HG02884 (cell line): Measurements from ENCODE around the gene WNT3A.

Experiments
- ATAC-seq: cut with Tn5 transposase; IDR thresholded peaks from one replicate; pipeline ENCODE4 v1.9.1; 2021; ENCODE audit warnings: mild to moderate bottlenecking, moderate library complexity; ENCODE audit not compliant: unreplicated experiment

WNT3A gene

DNA sequence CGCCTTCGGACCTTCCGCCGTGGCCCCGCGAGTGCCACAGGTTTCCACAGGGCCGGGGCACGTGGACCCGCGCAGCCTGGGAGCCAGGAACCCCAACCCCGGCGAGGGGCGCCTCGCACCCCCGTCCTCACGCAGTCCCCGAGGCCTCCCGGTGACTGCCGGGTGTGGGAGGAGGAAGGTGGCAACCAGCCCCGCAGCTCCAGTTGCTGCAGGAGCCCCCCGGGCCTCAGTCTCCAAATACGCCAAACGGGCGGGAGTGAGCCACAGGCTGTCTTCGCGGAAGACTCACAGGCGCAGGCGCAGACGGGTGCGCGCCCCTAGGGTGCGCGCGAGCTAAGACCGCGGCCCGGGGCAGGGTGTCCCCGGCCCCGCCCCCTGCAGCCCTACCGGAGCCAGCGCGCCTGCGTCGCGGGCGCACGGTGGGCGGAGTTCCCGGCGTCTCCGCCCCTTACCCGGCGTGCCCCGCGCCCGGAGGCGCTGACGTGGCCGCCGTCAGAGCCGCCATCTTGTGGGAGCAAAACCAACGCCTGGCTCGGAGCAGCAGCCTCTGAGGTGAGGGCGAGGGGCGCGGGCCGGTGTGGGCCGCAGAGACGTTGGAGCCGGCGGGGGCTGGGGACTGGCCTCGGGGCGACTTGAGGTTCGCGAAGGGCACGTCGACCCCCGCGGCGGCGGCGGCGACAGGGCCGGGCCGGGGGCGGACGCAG is 75.6 kb downstream of the WNT3A start, which contains the start of gene ARF1:
Gene ARF1, plus strand, starts transcription at position 495 of the 704 bp plus-strand sequence. CDS start 14,407 bp downstream, outside the sequence.
- peak; percentile 73 for ATAC-seq

DNA sequence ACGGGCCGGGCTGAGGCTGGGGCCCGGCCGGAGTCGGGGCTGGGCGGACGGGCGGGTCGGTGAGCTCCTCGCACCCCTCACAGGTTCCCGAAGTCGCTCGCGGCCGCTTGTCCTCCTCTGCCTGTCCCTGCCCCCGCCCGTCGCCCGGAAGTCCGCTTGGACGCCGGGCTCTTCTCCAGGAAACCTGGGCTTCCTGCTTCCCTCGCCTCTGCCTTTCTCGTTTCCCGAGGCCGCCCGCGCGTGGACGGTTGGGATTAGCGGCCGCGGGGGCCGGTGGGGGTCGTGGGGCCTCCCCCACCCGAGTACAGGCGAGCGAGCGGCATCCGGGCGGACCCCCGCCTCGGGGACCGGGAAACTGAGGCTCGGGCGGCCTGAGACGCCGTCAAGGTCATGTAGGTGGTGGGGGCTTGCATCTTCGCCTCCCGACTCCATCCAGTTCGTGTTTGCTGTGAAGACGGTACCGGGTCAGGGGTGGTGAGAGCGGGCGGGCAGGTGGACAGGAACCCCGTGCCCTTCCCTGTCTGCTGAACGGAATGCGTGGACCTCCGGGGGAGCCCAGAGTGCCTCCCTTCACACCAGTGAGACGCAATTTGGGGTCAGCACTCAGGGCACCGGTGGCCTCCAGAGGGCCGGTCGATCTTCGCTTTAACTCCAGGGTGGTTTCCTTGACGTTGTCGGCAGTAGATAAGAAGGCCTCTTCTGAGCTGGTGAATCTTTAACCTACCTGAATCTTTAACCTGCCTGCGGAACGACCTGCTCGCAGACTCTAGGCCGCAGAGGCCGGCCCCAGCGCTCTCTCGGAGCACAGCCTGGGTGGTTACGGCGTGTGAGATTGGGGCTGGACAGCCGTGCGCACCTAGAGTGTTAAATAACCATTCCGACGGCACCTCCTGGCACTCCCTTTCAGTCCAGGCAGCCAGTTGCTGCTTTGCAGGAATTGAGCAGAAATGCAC is 76.4 kb downstream of the WNT3A start:
- peak; percentile 7 for ATAC-seq

DNA sequence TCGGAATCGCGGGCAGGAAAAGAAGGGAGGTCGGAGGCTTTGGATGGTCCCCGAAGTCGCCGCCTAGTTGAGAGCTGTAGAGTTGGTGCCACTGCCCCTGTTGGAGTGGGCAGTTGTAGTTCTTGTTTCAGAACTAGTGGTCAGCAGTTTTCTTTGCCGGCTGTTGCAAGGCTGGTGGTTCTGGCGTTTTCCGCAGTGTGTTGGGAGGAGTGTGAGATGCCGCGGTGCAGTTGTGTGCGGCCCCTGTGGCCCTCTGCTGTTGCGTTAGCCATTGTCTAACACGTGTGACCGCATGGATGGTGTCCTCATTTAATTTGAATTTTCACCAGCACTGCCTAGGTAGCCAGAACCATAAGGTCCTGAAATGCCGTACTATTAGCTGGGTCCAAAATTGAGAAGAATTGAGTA is 77.1 kb downstream of the WNT3A start:
- no peak for ATAC-seq

DNA sequence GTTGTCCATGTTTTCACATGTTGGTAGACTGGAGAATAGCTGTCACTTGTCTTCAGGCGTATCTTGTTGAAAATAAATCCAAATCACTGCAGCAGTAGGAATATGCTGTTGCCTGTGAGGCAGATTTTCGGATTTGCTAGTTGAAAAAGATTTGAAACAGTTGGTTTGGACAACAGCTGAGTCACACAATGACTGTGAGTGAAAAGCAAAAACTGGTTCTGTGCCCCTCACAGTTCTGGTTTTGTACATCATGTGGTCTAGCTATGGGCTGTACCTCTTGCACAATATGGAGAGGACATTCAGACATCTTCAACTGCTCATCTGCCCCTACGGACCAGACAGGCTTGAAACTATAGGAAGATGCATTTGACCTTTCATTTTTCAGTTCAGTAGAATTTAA is 77.5 kb downstream of the WNT3A start:
- ATAC-seq, result no peak

DNA sequence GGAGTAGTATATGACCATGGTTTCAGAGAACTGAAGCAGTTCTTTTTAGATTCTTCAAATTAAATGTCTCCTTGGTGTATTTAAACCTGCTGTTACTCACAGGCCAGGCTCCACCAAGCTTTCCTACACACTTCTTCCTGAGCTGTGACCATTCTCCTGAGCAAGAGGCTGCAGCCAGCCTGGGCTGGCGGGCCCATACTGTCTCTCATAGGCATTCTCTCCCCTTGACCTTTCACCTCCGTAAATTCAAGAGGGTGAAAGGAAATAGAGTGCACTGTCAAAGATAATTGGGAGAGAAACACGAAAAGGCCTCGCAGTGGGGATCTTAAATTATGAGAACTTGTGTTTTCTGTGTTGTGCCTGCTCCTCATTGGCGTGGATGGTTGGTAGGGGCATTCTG is 78.0 kb downstream of the WNT3A start:
- ATAC-seq, result no peak

DNA sequence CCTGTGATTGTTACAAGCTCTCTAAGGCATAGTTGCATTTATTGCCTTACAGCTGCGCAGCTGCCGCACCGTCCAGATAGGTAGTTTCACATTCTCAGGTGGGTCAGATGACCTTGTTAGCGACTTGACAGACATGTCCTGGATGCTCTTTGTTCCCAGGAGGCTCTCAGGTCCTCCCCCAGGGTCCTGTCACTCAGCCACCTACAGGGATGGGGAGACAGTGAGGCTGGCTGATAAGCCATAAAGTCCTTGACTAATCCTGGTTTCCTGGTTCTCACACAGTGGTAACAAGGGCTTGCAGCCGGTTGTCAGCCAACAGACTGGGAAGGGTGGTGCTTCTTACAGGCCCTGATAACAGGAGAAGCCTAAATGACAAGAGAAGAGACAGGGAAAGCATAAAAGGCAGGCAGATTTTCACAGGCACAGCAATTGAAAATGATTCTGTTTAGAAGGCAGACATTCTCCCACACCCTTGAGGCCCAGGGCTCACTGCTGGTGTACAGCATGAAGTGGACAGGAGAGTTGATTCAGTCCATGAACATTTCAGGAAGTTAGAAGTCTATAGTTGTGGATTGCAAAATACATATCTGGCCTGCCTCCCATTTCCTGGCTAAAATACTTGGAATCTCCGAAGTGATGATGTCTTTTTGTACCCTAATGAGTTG is 78.6 kb downstream of the WNT3A start:
- ATAC-seq, result no peak

DNA sequence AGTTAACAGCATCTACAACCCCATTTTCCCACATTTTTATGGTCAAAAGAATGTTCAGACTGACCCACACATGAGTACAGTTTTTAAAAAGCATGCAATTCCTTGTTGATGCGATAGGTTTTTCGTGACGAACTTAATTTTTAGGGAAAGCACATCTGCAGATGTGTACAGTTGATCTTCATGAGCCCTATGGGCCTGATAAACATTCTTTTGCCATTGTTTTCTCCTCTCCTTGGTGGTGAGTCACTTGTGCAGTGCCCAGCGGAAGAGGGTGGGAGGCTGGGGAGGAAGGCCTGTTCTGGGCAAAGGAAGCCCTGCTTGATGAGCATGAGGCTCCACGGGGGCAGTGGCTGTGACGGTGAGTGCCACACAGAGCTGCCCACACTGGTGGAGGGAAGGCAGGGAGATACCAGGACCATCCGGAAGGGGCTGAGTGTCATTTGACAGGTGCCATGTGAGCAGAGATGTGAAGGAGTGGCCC is 81.0 kb downstream of the WNT3A start:
- ATAC-seq, result no peak

DNA sequence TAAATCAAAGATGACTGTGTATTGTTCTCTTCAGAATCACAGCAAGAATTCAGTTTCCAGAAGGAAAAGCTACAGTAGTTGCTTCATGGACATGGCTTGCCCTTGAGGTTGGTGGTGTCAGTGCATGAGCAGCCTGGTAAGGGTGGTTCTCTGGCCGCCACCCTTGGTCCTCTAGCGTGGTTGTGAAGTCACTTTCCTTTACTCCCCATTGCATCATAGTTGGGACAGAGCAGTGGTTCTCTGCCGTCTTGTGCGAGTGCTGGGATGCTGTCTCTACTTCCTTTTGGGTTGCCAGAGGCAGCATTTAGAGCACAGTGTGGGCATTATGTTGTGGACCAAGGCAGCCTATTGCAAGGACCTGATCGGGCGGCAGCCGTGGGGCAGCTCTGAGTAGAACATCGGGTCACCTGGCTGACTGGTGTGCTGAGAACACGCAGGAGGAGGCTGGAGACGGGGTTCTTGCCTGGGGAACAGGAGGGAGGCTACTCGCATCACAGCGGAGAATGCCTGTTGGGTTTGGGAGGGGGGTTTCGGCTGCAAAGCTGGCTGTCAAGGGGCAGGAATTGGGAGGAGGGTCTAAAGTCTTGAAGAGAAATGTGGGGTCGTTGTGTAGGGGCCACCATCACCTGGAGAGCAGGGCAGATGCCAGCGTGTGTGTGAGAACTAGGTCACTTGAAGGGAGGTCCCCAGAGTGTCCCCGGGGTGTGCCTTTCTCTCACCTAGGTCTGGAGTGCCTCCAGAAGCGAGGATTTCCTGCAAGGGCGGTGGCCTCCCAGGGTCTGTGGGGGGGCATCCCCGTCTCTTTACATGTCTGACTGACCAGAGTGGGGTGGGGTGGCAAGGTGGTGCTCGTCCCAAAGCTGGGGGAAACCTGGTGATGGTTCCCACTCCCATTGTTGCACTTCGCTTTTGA is 82.0 kb downstream of the WNT3A start:
- ATAC-seq, result no peak

DNA sequence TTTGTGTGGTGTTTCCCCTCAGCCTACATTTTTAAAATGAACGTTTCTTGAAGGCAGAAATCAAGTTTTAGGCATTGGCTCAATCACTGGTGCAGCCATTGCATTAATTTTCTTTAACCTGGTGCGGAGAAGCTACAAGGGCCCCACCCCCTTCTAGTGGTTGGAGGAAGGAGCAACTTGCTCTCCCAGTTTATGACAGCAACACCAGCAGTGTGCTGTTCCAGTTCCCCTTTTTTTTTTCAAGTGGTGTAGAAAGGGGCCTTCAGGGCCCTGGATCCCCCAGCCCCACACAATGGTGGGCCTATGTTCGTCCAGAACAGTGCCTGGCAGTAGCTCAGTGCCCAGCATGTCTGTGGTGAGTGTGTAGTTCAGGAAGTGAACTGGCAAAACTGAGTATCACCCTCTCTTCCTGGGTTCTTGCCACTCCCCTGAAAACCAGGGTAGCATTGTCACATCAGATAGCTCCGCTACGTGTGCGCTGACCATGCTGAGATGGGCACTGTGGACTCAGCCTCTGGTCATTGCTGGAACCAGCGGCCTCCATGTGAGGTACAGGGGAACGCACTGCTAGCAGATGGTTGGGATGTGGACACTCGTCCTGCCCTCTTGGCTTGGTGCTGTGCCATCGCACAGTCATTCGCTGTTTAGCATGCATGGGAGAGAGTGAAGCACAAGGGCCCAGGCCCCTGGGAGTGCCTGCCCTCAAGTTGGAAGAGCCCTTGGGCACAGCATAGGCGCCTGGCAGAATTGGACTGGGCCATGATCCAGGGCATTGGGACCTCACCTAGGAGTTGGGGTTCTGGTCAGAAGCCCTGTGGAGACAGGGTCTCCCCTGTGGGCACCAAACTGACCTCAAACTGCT is 83.0 kb downstream of the WNT3A start:
- ATAC-seq, result peak; percentile 44

DNA sequence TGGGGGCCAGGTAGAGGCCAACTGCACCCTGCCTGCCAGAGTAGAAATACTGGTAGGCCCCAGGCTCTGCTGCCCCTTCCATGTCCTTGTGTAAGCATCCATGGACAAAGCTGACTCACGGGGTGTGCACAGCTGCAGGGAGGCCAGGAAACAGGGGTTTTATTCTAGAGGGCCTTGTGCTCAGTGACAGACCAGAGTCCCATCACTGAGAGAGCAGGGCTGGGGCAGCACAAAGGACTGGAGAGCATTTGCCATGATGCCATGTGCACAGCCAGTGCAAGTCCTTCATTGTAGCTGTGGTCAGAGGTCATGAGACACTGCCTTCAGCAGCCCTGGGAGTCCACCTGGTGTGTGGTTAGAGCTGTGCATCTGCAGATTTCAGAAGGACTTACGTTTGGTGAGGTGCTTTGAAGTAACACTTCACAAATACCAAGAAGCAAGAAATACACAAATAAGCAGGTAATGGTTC is 83.8 kb downstream of the WNT3A start:
- ATAC-seq, result no peak

DNA sequence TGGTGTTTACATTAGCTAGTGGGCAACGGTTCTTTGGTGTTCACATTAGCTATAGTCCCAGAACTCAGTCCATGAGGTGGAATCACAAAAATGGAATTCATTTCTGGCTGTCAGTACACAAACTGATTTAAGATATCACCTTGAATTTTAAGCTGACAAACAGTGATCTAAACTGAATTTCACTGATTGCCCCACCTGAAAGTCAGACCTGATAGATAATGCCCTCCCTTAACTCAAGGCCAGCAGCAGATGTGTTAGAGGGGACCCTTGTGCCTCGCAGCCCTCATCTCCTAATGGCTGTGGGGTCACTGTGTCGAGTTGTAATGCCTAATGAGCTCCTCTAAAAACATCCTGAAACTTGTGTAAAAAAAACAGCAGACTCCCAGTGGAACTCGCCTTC is 84.3 kb downstream of the WNT3A start:
- ATAC-seq, result no peak

DNA sequence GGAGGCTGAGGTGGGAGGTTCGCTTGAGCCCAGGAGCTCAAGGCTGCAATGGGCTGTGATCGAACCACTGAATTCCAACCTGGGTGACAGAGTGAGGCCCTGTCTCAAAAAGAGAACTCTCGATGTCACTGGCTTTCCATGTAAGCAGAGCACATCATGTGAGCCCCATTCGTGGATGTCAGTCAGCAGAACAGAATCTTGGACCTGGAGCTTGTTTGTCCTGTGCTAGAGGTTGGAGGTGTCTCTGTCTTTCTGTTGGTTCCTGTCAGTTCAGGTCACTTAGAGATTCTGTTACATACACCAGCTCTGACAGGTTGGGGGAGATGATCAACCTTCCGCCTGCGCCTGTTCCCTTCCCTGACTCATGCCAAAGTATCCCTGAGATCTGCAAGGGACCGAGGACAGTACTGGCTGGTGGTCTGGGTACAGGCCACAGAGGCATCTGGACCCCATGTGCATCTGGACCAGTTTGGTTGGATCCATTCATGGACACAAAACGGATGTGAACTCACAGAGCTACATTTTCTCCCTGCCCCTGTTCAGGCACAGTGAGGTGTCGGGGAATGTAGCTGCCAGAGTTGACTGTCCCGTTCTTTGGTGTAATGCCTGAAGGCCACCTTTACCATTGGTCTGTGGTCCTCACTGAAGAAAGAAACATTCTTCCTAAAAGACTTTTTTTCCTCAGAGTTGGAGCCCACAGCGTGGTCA is 85.7 kb downstream of the WNT3A start:
- ATAC-seq, result no peak

DNA sequence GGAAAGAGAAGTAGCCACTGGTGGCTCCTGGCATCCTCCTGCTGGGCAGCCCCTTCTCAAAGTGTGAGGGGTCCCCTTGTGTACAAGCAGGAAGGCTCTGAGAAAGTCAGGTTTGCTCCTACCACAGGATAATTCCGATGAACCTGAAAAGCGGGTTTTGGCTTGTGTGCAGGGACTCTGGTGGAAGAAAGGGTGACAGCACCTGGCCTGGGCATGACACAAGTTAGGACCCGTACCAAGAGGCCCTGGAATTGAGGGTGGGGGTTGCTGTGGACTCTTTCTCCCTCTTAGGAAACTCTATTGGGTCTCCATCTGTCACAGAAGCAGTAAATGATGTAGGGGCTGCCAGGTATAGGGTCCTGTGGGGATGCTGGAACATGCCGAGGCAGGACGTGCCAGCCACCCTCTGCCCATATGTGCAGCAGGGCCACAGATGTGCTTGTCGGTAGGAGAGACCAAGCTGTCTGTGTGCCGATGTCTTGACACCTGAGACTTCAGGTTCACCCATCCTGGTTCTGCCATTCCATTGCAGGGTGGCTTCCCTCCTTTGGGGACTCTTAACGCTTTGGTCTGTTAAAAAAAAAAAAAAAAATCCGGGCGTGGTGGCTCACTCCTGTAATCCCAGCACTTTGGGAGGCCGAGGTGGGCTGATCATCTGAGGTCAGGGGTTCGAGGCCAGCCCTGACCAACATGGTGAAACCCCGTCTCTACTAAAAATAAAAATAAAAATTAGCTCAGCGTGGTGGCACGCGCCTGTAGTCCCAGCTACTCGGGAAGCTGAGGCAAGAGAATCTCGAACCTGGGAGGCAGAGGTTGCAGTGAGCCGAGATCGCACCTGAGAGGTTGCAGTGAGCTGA is 86.5 kb downstream of the WNT3A start:
- no peak for ATAC-seq

DNA sequence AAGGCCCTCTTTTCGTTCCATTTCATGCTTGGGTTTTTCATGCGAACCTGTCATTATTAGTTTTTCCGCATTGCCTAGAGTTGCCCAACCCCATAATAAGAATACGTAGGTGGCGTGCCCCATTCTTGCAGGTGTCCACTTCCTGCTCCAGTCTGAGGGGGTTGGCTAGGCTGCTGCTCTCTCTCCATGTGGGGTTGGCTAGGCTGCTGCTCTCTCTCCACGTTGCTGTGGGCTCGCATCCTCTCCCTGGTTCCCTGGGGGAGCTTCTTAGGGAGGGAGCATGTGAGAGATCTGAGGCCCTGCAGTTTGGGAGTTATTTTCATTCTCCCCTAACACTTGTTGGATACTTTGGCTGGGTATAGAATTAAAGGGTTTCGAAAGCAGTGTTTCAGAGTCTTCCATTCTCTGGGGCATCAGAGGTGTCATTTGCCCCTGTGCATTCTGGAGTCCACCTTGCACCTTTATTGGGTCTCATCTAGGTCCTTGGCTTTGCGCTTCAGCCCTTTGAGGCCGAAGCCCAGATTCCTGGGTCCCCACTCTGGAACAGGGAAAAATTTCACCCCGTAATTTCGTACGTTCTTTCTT is 87.7 kb downstream of the WNT3A start:
- ATAC-seq, result no peak

DNA sequence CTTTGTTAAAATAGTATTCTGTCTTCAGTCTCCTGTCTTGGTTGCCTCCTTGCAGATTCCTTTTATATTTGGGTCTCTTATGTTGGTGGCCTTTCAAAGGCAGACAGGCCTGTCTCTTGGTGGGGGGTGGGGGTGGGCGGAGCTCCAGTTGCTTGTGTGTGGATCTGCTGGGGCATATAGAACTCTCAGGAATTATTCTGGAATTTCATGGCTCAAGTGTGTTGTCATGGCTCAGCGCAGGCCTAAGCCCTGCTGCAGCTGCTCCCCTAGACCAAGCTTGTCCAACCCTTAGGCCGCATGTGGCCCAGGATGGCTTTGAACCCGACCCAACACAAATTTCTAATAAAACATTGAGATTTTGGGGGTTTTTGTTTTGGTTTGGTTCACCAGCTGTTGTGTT is 88.4 kb downstream of the WNT3A start:
- ATAC-seq, result no peak

DNA sequence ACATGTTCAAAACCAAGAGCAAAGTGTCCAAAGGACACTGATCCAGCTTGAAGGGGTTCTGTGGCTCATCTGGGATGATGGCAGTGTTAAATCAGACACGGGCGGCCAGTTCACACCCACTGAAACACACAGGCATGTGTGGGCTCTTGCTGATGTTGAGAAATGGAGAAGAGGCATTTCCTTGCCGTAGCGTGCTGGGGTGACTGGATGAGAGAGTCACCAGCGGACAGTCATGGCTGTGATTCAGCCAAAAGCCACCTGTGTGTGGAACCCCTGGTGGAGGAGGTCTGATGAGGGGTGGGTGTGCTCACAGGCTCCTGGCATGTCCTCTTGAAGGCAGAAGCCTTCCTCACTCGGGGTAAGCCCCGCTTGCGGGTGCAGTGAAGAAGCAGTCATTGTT is 89.1 kb downstream of the WNT3A start:
- ATAC-seq, result no peak
